Testis (tissue), 3 donors: Measurements from ENCODE around the gene STX11. TPM values are rescaled to one million over a fixed set of nuclear protein-coding genes. Genes with fewer than 3 reads are reported as not detected.
"Not testable (repeated sequence)": the region's sequence is repeated elsewhere in the genome, so short reads cannot be mapped to it uniquely, and the experiment has no call there.

Source experiments
- DNase-seq: peaks from one replicate; pipeline ENCODE4 v3.0.0-alpha.2; 2019
- H3K27ac ChIP-seq, 2 donors: fragments of 200-600 bp; sonication (generic); one replicate each; pipeline ENCODE4 v1.5.1; 2019
- H3K27me3 ChIP-seq: fragments of 200-600 bp; sonication (generic); one replicate; pipeline ENCODE4 v1.5.1; 2019
- H3K36me3 ChIP-seq: fragments of 200-600 bp; sonication (generic); one replicate; pipeline ENCODE4 v1.5.1; 2017; ENCODE audit warnings: low read depth; ENCODE audit errors: missing control alignments
- H3K4me1 ChIP-seq: fragments of 200-600 bp; sonication (generic); one replicate; pipeline ENCODE4 v1.5.1; 2019
- H3K4me3 ChIP-seq, 2 donors: fragments of 200-600 bp; sonication (generic); one replicate each; pipeline ENCODE4 v1.5.1; 2017 to 2019
- H3K9me3 ChIP-seq: fragments of 200-600 bp; sonication (generic); one replicate; pipeline ENCODE4 v1.5.1; 2017
- CTCF ChIP-seq, 3 experiments: fragments of 450-650 bp in 2 of 3; fragments of 200-600 bp in 1 of 3; sonication (generic) in 1 of 3; IDR thresholded peaks; one replicate each; pipeline ENCODE4 v1.5.1; 2016 to 2019; ENCODE audit warnings: antibody characterized with exemption in 3 of 3, mild to moderate bottlenecking in 2 of 3, moderate library complexity in 1 of 3
- POLR2A ChIP-seq: fragments of 450-650 bp; IDR thresholded peaks from one replicate; pipeline ENCODE4 v1.6.1; 2017; ENCODE audit warnings: antibody characterized with exemption, mild to moderate bottlenecking, moderate library complexity
- WGBS, 2 donors: methylation state at CpG; one replicate each; pipeline ENCODE4 v1.1.5; 2018; 5-methylcytosine and 5-hydroxymethylcytosine counted together
- intact Hi-C: fragments of 100-400 bp; cut with DNase I; formaldehyde crosslinking; loops from one replicate; pipeline ENCODE4 v1.15.1; 2023; ENCODE audit warnings: low total_unique reads
- polyA plus RNA-seq: library from polyadenylated mRNA; stranded (reverse); fragments of 350-450 nt; fragmentation: Illumina TruSeq; extraction: RNeasy Lipid Tissue Mini Kit (QIAGEN cat#74804); gene quantifications from one replicate; pipeline ENCODE4 v1.2.3, GENCODE V29; 2014; ENCODE audit warnings: low read depth, low replicate concordance; ENCODE audit not compliant: insufficient read depth
- total RNA-seq, 2 donors: library from RNA; depleted of rRNA; stranded (reverse); fragments of >200 nt; gene quantifications; one replicate each; pipeline ENCODE4 v1.2.3, GENCODE V29; 2016

STX11 gene
- total and polyA plus RNA-seq, 3 donors from 2014 or later = 4.6 to 9.5 (median 6.1) TPM

GRCh38 chr6:144178323-144178722 lies 28.0 kb downstream of the STX11 start:
- Histone ChIP-seq H3K4me3 (no peak overlapping the region), H3K27me3 (no peaks in the 10 kb centered on the region), H3K9me3 (no peaks in the 10 kb centered on the region), H3K4me1 (peaks cover 13% of the 10 kb centered on the region), H3K36me3 (no peaks in the 10 kb centered on the region), H3K27ac (no peak overlapping the region)
- intact Hi-C loops = no loop called here
- TF ChIP-seq CTCF (IDR thresholded peaks at IDR 0.05) (no peak), POLR2A (no peak)
- WGBS, 2 donors = 91 to 100% methylated on average over 3 of the region's 3 CpGs
- DNase-seq = no peak

- no peak overlapping the region for H3K27ac ChIP-seq
- no peak for TF ChIP-seq CTCF (IDR thresholded peaks at IDR 0.05)
- TF ChIP-seq POLR2A = no peak
- intact Hi-C loops = no loop called here
- 79 to 93% methylated on average over 4 of the region's 4 CpGs for WGBS, 2 donors
- no peak for DNase-seq
- H3K27me3 ChIP-seq = no peaks in the 10 kb centered on the region
- H3K36me3 ChIP-seq = no peaks in the 10 kb centered on the region
- H3K4me1 ChIP-seq = peaks cover 9% of the 10 kb centered on the region
- H3K9me3 ChIP-seq = no peaks in the 10 kb centered on the region
- H3K4me3 ChIP-seq = no peak overlapping the region
These were observed 28.9 kb downstream of the STX11 start for GRCh38 chr6:144179237-144179636.

- intact Hi-C loops = no loop called here
These were observed 29.5 kb downstream of the STX11 start for GRCh38 chr6:144179828-144180227.

GRCh38 chr6:144180354-144180753 lies 30.0 kb downstream of the STX11 start:
- H3K27me3 ChIP-seq, DNase-seq, intact Hi-C loops, H3K4me1 ChIP-seq, H3K36me3 ChIP-seq, H3K9me3 ChIP-seq, H3K27ac ChIP-seq, H3K4me3 ChIP-seq: not testable (repeated sequence)
- WGBS, 2 donors = 68 to 86% methylated on average over 1 of the region's 1 CpG

More at GRCh38 chr6:144179828-144180227, 29.5 kb downstream of the STX11 start:
- no peak for DNase-seq
- 77 to 99% methylated on average over 2 of the region's 2 CpGs for WGBS, 2 donors
- Histone ChIP-seq H3K36me3 (no peaks in the 10 kb centered on the region), H3K4me1 (peaks cover 9% of the 10 kb centered on the region), H3K9me3 (no peaks in the 10 kb centered on the region), H3K4me3 (no peak overlapping the region), H3K27me3 (no peaks in the 10 kb centered on the region), H3K27ac (no peak overlapping the region)
- TF ChIP-seq POLR2A (no peak), CTCF (IDR thresholded peaks at IDR 0.05) (no peak)

GRCh38 chr6:144181639-144182038 lies 31.3 kb downstream of the STX11 start:
- 88 to 94% methylated on average over 2 of the region's 2 CpGs for WGBS, 2 donors
- DNase-seq = no peak

GRCh38 chr6:144184186-144184585 lies 33.9 kb downstream of the STX11 start:
- H3K36me3 ChIP-seq, H3K27me3 ChIP-seq, intact Hi-C loops, DNase-seq, H3K27ac ChIP-seq, H3K4me3 ChIP-seq, H3K4me1 ChIP-seq, H3K9me3 ChIP-seq: not testable (repeated sequence)
- 75 to 92% methylated on average over 1 of the region's 1 CpG for WGBS, 2 donors

More at GRCh38 chr6:144181639-144182038, 31.3 kb downstream of the STX11 start:
- Histone ChIP-seq H3K9me3 (no peaks in the 10 kb centered on the region), H3K36me3 (no peaks in the 10 kb centered on the region), H3K4me1 (no peaks in the 10 kb centered on the region), H3K27me3 (no peaks in the 10 kb centered on the region), H3K27ac (no peak overlapping the region), H3K4me3 (no peak overlapping the region)
- intact Hi-C loops = no loop called here
- TF ChIP-seq CTCF (IDR thresholded peaks at IDR 0.05) = no peak
- TF ChIP-seq POLR2A = no peak
